Smooth muscle cell of the brain vasculature (primary cell): ENCODE results near the gene FOXN3.

Experiments
- DNase-seq: peaks from one replicate; pipeline ENCODE4 v3.0.0-alpha.2; 2012; ENCODE audit warnings: low read depth, low spot score

The FOXN3 gene, protein sequence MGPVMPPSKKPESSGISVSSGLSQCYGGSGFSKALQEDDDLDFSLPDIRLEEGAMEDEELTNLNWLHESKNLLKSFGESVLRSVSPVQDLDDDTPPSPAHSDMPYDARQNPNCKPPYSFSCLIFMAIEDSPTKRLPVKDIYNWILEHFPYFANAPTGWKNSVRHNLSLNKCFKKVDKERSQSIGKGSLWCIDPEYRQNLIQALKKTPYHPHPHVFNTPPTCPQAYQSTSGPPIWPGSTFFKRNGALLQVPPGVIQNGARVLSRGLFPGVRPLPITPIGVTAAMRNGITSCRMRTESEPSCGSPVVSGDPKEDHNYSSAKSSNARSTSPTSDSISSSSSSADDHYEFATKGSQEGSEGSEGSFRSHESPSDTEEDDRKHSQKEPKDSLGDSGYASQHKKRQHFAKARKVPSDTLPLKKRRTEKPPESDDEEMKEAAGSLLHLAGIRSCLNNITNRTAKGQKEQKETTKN

DNA sequence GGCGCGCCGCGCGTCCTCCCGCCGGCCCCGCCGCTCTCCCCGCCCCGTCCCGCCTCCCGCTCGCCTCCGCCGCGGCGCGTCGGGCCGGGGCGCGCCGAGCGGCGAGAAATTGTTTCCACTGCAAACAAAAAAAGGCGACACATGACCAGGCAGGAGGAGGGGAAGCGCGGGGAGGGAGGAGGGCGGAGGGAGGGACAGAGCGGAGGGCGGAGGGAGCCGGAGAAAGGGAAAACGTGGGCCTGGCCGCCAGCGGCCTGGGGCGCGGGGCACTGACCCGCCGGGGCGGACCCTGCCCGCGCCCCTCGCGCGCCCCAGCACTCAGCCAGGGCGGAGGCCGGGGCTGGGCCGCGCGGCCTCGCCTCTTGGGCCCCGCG is at the start of gene FOXN3:
Gene FOXN3 (minus strand): TSS at position 143 of the 374 bp plus-strand sequence. CDS start 4,757 bp downstream, outside the sequence.
- DNase-seq: peak; percentile 77

DNA sequence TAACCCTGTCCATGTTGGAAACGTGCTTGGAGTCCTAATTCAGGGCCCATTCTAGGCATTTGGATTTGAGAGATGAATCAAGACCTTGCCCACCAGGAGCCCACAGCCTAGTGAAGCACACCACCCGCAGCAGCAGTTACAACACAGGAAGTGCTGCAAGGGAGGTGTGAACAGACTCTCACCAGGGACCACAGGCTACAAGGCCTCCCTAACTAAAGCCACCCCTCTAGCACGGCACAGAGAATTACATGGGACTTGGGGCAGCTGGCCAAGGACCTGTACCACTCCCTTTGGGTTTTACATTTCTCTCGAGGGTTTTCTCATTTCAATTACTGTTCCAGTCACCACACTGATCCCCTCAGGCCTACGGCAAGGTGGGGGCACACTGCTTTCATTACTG is 49.5 kb upstream of the FOXN3 start:
- DNase-seq: no peak

DNA sequence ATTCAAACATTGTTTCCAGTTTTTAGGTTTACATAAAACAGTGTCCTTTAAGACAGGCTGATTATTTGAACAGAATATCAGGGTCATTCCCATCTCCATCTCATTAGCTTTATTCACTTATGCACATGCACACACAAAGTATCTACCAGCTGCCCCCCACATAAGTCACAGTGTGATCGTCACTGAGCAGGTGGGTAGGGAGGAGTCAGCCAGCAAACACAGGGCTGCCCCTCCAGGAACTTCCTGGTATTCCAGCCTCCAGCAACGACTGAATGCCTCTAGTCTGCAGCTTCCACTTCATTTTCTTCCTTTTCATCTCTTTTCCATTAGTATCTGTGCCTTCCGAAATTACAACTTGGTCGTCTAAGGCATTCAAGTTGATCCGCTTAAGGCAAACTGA is 48.8 kb upstream of the FOXN3 start:
- no peak for DNase-seq

DNA sequence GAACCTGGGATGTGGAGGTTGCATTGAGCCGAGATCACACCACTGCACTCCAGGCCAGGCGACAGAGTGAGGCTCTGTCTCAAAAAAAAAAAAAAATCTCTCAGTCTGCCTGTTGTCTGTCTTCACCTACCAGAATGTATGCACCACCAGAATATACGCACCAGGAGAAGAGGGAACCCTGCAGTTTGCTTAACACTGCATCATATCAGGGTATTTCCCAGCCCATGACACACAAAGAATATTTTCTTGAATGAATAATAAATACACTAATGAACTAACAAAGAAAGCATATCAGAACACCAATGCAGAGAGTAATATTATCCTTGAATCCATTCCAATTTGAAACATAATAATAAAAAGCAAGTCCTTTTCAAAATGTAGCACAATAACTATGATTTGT is 44.2 kb upstream of the FOXN3 start:
- no peak for DNase-seq

DNA sequence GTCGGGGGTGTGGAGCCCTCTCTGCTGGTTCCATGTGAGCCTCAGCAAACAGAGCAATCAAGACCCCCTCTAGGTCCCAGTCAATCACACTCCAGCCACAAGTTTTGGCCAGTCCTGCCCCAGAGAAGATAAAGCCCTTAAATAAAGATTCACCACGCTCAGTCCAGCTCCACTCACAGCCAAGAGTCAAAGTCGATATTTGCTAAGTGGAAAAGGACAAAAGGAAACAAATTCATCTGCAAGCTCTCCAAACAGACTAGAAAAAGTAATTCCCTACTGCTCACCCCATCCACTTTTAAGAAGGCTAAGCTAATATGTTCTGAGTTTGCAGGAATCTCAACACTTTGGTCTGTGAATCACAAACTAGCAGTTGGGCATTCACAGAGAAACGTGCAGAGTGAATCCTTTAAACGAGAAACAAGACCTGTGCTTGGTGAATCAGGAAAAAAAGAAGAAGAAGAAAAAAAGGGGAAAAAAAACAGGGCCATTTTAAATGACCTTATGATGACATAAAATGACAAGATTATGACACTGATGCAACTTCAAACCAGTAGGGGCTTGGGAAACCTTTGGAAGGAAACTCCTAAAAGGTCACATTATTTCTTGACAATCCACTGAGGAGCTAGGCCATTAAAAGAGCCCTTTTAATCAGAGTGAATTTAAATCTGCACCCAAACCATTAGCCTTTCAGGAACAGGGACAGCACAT is 41.8 kb upstream of the FOXN3 start:
- DNase-seq: no peak

DNA sequence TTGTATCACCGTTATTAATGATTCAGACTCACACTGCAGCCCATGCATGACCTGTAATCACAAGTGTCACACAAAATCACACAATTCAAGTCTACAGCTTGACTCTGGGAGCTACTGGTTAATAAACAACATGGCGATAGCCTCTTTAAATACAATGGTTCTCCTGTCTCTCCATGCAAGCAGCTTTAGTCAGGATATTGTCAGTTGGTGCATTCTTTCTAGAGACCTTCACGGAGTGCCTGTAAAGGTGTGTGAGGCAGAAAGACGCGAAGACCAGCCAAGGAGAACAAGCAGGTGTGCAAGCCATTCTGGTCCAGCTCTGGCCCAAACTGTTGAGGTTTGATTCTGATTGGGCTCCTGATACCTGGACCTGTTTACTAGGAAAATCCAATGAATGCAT is 40.0 kb upstream of the FOXN3 start:
- no peak for DNase-seq

DNA sequence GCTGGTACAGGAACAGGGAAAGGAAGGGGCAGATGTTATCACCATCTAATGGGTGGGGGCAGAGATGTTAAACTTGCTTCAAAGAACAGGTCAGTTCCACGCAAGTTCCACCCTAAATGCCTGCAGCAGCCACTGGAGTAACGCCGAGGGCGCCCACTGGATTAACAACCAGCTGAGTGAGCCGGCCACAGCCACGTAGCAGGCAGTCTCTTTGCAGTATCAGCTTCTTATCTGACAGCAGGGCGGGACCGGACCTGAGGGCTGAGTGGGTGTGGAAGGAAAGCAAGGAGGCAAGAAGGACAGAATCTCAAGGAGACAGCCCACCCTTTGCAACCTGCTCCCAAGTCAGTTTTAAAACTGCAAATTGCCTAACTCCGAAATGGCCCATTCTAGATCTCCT is 38.4 kb upstream of the FOXN3 start:
- DNase-seq: no peak

DNA sequence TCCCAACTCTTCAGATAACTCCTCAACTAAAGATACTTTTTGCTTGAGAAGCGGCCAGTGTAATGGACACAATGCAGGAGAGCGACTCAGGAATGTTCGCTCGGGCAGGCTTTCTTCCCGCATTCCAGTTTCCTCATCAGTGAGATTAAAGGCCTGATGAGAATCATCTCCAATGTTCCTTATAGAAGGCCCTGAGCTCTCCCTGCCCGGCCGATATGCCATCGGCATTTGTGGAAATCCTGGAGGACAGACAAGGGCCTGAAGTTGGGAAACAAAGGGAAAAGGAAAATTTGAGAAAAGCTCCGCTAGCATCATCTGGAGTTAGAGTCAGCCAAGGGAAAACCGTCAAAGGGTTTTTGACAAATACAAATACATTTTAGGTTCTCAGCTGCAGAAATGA is 38.0 kb upstream of the FOXN3 start:
- DNase-seq: no peak

DNA sequence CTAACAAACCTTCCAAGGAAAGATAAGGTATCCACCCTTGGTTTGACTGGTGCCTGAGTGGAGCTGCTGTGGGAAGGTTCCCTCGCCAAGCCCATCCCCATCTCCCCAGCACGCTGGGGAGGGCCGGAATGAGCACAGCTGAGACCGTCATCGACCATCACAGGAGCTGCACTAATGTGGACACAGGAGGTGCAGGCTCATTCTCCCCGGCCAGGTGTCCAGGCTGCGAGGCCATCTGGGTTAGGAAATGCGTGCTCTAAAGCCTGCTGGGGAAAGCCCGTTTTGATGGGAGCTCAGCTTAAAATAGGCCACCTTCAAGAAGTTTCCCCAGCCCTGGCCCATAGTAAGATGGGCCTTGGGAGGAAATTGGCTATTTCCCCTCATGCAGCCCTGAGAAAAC is 35.2 kb upstream of the FOXN3 start:
- DNase-seq: no peak

DNA sequence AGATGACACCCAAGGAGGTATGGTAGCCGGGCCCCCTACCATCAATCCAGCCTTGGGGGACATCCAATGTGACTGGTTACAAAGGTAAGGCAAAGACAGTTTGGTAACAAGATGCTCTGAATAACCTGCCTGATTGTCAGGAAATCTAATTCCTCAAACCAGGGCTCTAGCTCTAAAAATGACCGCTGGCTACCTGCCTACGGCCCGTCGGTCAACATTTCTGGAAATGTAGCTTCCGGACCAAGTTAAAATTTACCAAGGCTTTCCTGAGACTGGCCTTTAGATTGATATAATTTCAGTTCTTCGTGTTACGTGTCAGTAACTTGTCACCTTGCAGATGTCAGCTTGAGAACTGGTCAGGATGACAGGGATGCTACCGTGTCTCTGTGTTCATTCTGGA is 34.2 kb upstream of the FOXN3 start:
- no peak for DNase-seq

DNA sequence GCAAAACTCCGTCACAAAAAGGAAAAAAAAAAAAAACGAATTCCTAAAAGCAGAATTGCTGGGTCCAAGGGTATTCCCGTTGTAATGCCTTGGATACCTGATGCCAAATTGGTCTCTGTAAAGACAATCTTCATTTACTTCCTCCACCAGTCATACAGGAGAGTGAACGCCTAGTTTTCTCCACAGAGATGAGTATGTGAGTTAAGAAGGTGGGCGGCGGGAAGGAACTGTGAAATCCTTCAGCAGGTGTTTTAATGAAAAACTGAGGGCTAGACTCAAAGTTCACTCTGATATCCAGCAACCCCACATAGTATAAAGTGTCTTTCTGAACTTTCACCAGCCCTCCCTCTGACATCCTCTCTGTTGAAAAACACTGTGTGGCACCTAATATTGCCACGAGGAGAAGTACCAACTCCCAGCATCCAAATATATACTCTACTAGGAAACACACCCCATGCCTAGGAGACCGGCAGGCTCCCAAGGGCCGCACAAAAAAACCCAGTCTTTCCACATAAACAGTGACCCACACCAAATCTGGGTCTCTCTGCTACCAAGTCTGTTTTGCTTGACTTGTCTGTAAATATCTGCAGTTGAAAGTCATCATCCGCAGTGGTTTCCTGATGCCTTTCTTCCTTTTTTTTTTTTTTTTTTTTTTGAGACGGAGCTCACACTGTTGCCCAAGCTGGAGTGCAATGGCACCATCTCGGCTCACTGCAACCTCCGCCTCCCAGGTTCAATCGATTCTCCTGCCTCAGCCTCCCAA is 30.3 kb upstream of the FOXN3 start:
- DNase-seq: no peak

DNA sequence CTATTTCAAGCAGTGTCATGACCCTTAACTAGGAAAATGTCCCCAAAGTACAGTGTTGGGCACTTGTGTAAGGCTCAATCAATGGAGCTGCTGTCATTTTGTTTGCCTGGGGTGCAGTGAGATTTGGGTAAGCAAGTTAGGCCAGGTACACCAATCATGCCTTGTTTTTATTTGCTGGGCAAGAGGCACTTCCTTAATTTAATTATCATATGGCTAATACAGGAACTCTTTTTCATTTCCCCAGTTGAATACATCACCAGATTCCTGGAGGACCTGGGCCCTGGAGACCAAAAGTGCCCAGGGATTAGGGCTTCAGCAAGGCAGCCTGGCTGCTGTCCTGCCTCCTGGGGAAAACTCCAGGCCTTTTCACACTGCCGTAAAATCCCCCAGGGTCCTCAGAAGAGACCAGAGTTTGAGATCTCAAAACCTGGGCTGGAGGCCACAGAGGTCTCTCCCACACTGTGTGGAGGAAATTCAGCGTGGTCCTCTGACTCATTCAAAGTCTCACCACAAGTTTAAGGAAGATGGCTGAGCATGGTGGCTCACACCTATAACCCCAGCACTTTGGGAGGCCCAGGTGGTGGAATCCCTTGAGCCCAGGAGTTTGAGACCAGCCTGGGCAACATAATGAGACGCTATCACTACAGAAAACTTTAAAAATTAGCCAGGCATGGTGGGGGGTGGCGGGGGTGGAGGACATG is 28.4 kb upstream of the FOXN3 start:
- DNase-seq: no peak

DNA sequence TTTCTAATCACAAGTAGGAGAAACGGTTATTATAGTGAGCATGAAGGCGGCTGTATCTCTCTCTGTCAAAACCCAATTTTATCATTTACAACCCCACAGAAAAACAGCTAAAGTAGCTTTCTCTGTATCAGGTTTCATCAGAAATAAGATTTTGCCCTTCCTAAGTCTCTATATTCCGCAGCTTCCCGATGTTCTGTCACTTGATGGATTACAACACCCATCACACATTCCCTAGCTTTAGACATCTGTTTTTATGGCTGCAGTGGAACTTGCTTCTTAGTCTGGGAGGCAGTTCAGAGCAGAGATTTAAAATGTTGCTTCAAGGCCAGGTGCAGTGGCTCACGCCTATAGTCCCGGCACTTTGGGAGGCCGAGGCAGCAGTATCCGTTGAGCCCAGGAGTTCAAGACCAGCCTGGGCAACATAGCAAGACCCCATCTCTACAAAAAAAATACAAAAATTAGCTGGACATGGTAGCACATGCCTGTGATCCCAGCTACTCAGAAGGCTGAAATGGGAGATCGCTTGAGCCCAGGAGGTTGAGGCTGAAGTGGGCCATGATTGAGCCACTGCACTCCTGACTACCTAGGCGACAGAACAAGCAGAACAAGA is 27.6 kb upstream of the FOXN3 start:
- no peak for DNase-seq

DNA sequence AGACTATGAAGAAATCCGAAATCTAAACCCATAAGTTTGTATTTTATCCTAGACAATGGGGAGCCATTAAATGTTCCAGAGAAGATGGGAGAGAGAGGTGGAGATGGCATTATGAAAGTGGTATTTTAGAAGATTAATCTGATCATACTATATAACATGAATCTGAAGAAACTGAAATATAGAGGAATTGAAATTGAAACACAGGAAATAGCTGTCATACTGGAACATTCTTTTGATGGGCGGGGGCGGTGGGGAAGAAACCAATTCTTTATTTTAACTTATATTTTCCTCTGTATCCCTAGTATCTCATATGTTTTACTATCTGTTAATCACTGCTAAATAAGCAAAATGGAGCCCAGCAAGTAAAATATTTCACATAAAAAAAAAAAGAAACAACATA is 27.0 kb upstream of the FOXN3 start:
- DNase-seq: no peak

DNA sequence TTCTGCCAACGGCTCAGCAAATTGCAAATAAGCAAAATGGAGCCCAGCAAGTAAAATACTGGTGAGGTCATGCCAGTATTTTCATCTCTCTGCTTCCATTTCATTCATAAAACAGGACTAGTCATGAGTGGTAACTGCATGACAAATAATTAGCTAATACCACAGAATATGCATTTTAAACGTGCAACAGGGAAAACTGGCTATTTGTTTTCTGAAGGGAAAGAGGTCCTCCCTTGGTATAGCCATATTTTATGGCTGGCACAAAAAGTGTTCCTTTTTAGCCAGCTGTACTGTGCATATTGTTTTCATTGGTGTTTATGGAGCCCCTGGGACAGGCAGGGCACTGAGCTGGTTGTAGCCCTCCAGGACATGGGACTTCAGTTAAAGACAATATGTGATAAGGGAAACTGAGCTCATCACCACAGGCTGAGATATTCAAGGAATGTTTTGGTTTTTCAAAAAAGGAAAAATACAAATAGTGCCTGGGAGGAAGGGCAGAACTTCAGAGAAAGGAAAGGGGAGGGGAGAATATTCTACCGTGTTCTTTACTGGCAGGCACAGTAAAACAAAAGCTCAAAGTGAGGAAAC is 26.1 kb upstream of the FOXN3 start:
- no peak for DNase-seq

DNA sequence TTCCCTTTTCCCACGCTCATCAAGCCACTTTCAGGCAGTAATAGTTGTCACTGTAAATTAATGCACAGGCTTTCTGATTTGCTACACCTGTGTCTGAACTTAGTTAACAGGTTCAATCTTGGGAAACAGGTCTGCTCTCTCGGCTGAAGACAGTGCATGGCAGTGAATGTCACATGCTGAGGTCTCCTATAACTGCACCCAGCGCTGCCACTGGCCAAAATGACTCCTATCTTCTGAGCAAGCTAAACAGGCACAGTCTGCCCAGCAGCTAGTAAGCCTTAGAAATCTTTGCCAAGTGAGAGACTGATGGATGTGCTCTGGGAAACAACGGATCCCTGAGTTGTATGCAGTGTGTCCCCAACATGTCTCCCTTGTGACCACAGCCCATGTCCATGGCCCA is 25.2 kb upstream of the FOXN3 start:
- no peak for DNase-seq

DNA sequence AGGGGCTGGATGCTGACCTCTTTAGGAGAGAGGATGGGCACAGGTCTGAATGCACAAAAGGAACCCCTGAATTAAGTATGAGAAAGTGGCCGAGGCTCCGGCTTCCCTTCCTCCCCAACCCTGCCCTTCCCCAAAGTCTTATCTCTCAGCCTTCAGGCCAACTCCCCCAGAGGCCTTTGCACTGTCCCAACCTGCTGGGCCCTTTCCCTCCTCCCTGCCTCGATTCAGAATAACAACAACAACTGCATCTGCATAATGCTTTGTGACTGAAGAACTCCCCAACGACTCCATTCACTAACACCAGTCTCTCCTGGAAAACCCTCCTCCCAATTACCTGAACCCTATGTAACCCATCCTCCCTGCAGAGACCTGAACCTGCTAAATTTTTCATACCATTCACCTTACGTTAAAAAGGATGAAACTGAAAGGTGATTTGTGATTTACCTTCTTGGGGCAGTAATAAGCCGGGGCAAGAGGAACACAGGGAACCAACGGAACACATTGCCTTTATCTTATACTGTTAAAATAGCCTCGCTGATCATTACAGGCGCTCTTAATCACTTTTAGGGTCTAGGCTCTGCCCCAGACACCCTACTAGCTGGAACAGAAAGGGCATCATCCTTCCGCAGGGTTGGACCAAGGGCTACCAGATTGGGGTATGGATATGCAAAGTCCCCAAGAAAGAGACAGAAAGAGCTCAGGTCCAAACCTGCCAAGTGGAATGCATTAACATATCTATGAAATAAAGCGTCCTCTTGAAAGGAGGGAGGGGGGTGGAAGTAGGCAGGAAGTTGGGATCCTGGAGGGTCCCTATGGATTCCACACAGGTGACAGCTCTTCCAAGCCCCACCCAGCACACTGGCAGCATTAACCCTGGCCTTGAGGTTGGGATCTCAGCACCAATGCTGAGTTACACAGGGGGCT is 24.2 kb upstream of the FOXN3 start:
- DNase-seq: no peak

DNA sequence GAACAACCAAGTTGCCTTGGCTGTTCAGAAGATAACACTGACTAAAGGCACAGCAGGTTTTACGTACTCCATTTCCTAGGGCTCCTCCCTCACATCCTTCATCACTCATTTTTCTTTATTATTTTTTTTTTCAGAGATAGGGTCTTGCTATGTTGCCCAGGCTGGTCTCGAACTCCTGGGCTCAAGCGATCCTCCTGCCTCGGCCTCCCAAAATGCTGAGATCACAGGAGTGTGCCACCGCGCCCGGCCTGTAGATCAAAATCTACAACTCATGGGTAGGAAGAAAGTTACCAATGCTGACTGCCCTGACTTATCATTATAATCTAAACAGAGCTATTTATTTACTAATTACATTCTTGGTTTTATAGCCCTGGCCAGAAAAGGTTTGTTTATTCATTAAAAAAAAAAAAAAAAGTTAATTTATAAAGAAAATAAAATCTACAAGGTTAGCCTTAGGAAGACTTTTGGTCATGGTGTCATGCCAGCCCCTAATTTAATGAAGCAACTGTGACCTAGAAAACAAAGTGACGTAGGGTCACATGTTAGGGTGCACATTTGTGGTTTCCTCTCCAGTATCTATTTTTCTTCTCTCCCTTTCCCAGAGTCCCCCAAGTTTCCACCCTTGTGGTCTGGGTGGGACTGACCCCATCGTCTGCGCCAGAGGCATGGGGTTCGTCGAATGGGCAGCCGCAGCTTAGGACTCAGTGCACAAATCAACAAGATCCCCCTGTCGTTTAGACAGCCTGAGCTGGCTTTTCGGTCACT is 19.0 kb upstream of the FOXN3 start:
- DNase-seq: no peak

DNA sequence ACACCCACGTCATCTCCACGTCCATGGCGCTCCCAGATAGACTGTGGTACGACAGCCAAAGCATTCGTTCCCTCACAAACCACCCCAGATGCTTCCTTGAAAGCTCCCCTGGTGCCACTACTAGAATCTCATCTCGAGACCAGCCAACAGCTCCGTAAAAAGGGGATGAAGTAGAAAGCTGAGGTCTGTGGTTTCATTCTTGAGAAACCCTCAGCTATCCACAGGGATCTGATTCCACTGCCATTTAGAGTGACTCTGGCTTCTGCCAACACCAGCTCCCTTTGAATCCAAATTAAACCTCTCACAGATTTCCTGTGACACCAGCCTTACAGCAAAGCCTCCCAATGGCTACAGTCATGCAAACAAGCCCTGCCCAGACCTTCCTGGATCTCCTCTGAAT is 18.5 kb upstream of the FOXN3 start:
- DNase-seq: no peak
